Lower leg skin (tissue), 3 donors: Measurements from ENCODE around the gene SLC6A12.

Experiments
- POLR2A ChIP-seq, 2 donors: fragments of 450-650 bp; IDR thresholded peaks; one replicate each; pipeline ENCODE4 v1.6.1; 2016 to 2017; ENCODE audit warnings: antibody characterized with exemption in 2 of 2, mild to moderate bottlenecking in 1 of 2, moderate library complexity in 1 of 2
- TF ChIP-seq, protein P1 (sequence below), 3 donors: fragments of 450-650 bp; IDR thresholded peaks; one replicate each; pipeline ENCODE4 v1.5.1; 2016; ENCODE audit warnings: antibody characterized with exemption in 3 of 3, mild to moderate bottlenecking in 3 of 3, moderate library complexity in 2 of 3

DNA sequence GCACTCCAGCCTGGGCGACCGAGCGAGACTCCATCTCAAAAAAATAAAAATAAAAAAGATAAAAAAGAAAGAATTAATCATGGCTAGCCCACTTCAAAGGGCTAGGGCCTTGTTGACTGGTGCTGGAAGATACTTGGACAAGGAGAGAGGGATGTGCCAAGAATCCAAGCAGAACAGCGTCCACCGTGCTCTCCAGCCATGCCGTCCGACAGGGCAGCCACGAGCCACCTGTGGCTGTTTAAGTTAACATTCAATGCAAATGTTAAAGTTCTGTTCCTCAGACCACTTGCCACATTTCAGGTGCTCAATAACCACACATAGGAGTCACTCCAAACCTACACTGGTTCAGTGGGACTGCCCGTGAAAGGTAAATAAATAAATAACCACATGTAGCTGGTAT is 27.3 kb upstream of the SLC6A12 start:
- TF ChIP-seq, protein P1, sequence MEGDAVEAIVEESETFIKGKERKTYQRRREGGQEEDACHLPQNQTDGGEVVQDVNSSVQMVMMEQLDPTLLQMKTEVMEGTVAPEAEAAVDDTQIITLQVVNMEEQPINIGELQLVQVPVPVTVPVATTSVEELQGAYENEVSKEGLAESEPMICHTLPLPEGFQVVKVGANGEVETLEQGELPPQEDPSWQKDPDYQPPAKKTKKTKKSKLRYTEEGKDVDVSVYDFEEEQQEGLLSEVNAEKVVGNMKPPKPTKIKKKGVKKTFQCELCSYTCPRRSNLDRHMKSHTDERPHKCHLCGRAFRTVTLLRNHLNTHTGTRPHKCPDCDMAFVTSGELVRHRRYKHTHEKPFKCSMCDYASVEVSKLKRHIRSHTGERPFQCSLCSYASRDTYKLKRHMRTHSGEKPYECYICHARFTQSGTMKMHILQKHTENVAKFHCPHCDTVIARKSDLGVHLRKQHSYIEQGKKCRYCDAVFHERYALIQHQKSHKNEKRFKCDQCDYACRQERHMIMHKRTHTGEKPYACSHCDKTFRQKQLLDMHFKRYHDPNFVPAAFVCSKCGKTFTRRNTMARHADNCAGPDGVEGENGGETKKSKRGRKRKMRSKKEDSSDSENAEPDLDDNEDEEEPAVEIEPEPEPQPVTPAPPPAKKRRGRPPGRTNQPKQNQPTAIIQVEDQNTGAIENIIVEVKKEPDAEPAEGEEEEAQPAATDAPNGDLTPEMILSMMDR (IDR thresholded peaks at IDR 0.05) = no peak
- TF ChIP-seq POLR2A (IDR thresholded peaks at IDR 0.05) = no peak
